Stimulated activated CD4-positive, alpha-beta T cell treated with anti-CD3 and anti-CD28 coated beads, TNF-alpha, amount 100 ng/mL, for 1 hour (primary cell): ENCODE data around the gene TPSD1.
"Not testable (repeated sequence)": the region's sequence is repeated elsewhere in the genome, so short reads cannot be mapped to it uniquely, and the experiment has no call there.

Experiments
- DNase-seq, 3 donors: peaks; one replicate each; pipeline ENCODE4 v3.0.0-alpha.2; 2020; ENCODE audit warnings: low read depth in 3 of 3, low spot score in 1 of 3

TPSD1 gene

GRCh38 chr16:1279945-1280589 lies 24.2 kb downstream of the TPSD1 start:
- DNase-seq = no peak

- no peak for DNase-seq
Observed at GRCh38 chr16:1280783-1281182, 24.9 kb downstream of the TPSD1 start.

- DNase-seq = no peak
Observed at GRCh38 chr16:1281517-1281916, 25.6 kb downstream of the TPSD1 start.

- DNase-seq = no peak
Observed at GRCh38 chr16:1282324-1282973, 26.6 kb downstream of the TPSD1 start.

- DNase-seq = no peak
Observed at GRCh38 chr16:1283296-1283695, 27.4 kb downstream of the TPSD1 start.

GRCh38 chr16:1283996-1284616 lies 28.2 kb downstream of the TPSD1 start:
- no peak for DNase-seq

GRCh38 chr16:1285669-1286512 lies 30.0 kb downstream of the TPSD1 start:
- DNase-seq = no peak

- no peak for DNase-seq
Observed at GRCh38 chr16:1286513-1287094, 30.7 kb downstream of the TPSD1 start.

- DNase-seq = no peak
Observed at GRCh38 chr16:1287982-1288670, 32.3 kb downstream of the TPSD1 start.

- no peak for DNase-seq
Observed at GRCh38 chr16:1288813-1289476, 33.1 kb downstream of the TPSD1 start.

GRCh38 chr16:1289477-1289866 lies 33.6 kb downstream of the TPSD1 start:
- no peak for DNase-seq

GRCh38 chr16:1290063-1290501 lies 34.2 kb downstream of the TPSD1 start:
- no peak for DNase-seq

GRCh38 chr16:1290860-1291575 lies 35.1 kb downstream of the TPSD1 start:
- no peak for DNase-seq

GRCh38 chr16:1291576-1291974 lies 35.7 kb downstream of the TPSD1 start:
- no peak for DNase-seq

- not testable (repeated sequence) for DNase-seq
Observed at GRCh38 chr16:1292208-1292607, 36.3 kb downstream of the TPSD1 start.

GRCh38 chr16:1292808-1293207 lies 36.9 kb downstream of the TPSD1 start:
- DNase-seq = not testable (repeated sequence)

- DNase-seq = no peak
Observed at GRCh38 chr16:1293921-1294656, 38.2 kb downstream of the TPSD1 start.

- DNase-seq = no peak
Observed at GRCh38 chr16:1295465-1295864, 39.6 kb downstream of the TPSD1 start.

- DNase-seq = not testable (repeated sequence)
Observed at GRCh38 chr16:1296688-1297017, 40.8 kb downstream of the TPSD1 start.
